GM12878 (cell line): ENCODE measurements around the gene MAP2K4. TPM values are rescaled to one million over a fixed set of nuclear protein-coding genes. Genes with fewer than 3 reads are reported as not detected.

ENCODE experiments used
- FOXM1 ChIP-seq: IDR thresholded peaks from 2 replicates; pipeline ENCODE4 v1.6.1; 2012; ENCODE audit warnings: low read depth, mild to moderate bottlenecking, inconsistent platforms, low read length, moderate library complexity
- SUPT20H ChIP-seq: IDR thresholded peaks from 2 replicates; pipeline ENCODE4 v1.6.1; 2011; ENCODE audit warnings: low read depth, mild to moderate bottlenecking, low read length, moderate library complexity, borderline replicate concordance; ENCODE audit not compliant: control insufficient read depth
- ZNF274 ChIP-seq: IDR thresholded peaks from one replicate; pipeline ENCODE4 v1.8.0; 2011; ENCODE audit not compliant: insufficient read length, insufficient read depth
- polyA plus RNA-seq, 11 experiments: library from polyadenylated mRNA; depleted of rRNA in 4 of 11; unstranded in 6 of 11; stranded (reverse) in 5 of 11; fragments of >200 nt; fragmentation: Nextera tagmentation in 4 of 11; fragmentation: Illumina TruSeq in 1 of 11; extraction: Ambion mirVana in 4 of 11; extraction: Trizol in 1 of 11; gene quantifications; 1 replicate in 1 of 11; 2 replicates in 10 of 11; pipeline versions ENCODE4 v1.2.1 to v1.2.3, GENCODE V29; 2011 to 2016; ENCODE audit warnings: inconsistent platforms in 2 of 11, missing spikeins in 2 of 11, low read depth in 1 of 11
- total RNA-seq, 4 experiments: library from RNA; depleted of rRNA in 3 of 4; stranded (reverse); fragments of >200 nt in 3 of 4; fragmentation: Illumina TruSeq in 1 of 4; extraction: Trizol in 1 of 4; gene quantifications; 2 replicates each; pipeline versions ENCODE4 v1.2.1 to v1.2.3, GENCODE V29; 2013 to 2021
- TF ChIP-seq, protein P1 (sequence below): IDR thresholded peaks from 2 replicates; pipeline ENCODE4 v1.6.1; 2012; ENCODE audit warnings: improper control_type of control experiment, low read depth, low read length; ENCODE audit not compliant: insufficient replicate concordance
- TF ChIP-seq, protein P2 (sequence below): IDR thresholded peaks from 2 replicates; pipeline ENCODE4 v1.6.1; 2011; ENCODE audit warnings: mild to moderate bottlenecking, low read depth, low read length, moderate library complexity; ENCODE audit not compliant: insufficient replicate concordance

Gene MAP2K4
- total and polyA plus RNA-seq, 10 of the 15 experiments (the other 5 are each of a cell fraction or from before 2014, with no cell fraction given) = 5.4 to 34.1 (median 25.5) TPM

DNA sequence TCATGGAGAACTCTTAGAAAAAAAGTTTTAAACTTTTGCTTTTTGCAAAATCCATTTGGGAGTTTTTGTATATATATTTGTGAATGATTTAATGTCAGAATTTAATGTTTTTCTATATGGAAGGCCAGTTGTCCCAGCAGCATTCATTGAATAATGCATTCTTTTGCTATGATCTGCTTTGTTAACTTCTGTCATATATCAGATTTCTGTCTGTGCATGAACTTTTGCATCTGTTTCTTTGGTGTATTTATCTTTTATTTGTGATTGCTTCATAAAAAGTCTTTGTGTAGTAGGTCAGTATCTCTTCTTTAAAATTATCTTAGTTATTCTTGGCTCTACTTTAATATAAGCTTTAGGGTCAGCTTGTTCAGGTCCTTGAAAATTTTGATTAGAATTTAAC is 84.2 kb downstream of the MAP2K4 start (continued):
- TF ChIP-seq, protein P1, sequence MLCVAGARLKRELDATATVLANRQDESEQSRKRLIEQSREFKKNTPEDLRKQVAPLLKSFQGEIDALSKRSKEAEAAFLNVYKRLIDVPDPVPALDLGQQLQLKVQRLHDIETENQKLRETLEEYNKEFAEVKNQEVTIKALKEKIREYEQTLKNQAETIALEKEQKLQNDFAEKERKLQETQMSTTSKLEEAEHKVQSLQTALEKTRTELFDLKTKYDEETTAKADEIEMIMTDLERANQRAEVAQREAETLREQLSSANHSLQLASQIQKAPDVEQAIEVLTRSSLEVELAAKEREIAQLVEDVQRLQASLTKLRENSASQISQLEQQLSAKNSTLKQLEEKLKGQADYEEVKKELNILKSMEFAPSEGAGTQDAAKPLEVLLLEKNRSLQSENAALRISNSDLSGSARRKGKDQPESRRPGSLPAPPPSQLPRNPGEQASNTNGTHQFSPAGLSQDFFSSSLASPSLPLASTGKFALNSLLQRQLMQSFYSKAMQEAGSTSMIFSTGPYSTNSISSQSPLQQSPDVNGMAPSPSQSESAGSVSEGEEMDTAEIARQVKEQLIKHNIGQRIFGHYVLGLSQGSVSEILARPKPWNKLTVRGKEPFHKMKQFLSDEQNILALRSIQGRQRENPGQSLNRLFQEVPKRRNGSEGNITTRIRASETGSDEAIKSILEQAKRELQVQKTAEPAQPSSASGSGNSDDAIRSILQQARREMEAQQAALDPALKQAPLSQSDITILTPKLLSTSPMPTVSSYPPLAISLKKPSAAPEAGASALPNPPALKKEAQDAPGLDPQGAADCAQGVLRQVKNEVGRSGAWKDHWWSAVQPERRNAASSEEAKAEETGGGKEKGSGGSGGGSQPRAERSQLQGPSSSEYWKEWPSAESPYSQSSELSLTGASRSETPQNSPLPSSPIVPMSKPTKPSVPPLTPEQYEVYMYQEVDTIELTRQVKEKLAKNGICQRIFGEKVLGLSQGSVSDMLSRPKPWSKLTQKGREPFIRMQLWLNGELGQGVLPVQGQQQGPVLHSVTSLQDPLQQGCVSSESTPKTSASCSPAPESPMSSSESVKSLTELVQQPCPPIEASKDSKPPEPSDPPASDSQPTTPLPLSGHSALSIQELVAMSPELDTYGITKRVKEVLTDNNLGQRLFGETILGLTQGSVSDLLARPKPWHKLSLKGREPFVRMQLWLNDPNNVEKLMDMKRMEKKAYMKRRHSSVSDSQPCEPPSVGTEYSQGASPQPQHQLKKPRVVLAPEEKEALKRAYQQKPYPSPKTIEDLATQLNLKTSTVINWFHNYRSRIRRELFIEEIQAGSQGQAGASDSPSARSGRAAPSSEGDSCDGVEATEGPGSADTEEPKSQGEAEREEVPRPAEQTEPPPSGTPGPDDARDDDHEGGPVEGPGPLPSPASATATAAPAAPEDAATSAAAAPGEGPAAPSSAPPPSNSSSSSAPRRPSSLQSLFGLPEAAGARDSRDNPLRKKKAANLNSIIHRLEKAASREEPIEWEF = no peak
- TF ChIP-seq FOXM1 = no peak
- TF ChIP-seq ZNF274 = no peak
- TF ChIP-seq, protein P2, sequence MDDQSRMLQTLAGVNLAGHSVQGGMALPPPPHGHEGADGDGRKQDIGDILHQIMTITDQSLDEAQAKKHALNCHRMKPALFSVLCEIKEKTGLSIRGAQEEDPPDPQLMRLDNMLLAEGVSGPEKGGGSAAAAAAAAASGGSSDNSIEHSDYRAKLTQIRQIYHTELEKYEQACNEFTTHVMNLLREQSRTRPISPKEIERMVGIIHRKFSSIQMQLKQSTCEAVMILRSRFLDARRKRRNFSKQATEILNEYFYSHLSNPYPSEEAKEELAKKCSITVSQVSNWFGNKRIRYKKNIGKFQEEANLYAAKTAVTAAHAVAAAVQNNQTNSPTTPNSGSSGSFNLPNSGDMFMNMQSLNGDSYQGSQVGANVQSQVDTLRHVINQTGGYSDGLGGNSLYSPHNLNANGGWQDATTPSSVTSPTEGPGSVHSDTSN = no peak
- TF ChIP-seq SUPT20H = no peak
